Keratinocyte (primary cell): ENCODE results near the gene PRPF6. TPM values are rescaled to one million over a fixed set of nuclear protein-coding genes. Genes with fewer than 3 reads are reported as not detected.

ENCODE experiments used
- DNase-seq: peaks from one replicate; pipeline ENCODE4 v3.0.0-alpha.2; 2011; ENCODE audit warnings: low read depth, missing footprints, low spot score
- FAIRE-seq: peaks from 2 replicates; lab custom pipeline; 2011; peaks lifted over from hg19 to GRCh38; lab: Jason Lieb, UNC
- H2AFZ ChIP-seq: 2 replicates; pipeline ENCODE4 v1.6.0; 2012; ENCODE audit warnings: low read length, control low read depth, inconsistent platforms; ENCODE audit not compliant: control insufficient read depth
- H3K27ac ChIP-seq: 2 replicates; pipeline ENCODE4 v1.5.1; 2011; ENCODE audit warnings: low read length; ENCODE audit not compliant: control insufficient read depth, insufficient read depth
- H3K27me3 ChIP-seq: 3 replicates; pipeline ENCODE4 v1.6.0; 2011; ENCODE audit warnings: low read length; ENCODE audit not compliant: control insufficient read depth, insufficient read depth; ENCODE audit errors: extremely low read depth
- H3K36me3 ChIP-seq, 2 experiments: 2 replicates in 1 of 2; 3 replicates in 1 of 2; pipeline ENCODE4 v1.5.1; 2011; ENCODE audit warnings: low read length in 2 of 2, mild to moderate bottlenecking in 1 of 2; ENCODE audit not compliant: control insufficient read depth in 2 of 2, insufficient read depth in 2 of 2; ENCODE audit errors: extremely low read depth in 1 of 2
- H3K4me1 ChIP-seq: 3 replicates; pipeline ENCODE4 v1.5.1; 2011; ENCODE audit warnings: low read length; ENCODE audit not compliant: control insufficient read depth, insufficient read depth; ENCODE audit errors: extremely low read depth
- H3K4me2 ChIP-seq: 3 replicates; pipeline ENCODE4 v1.6.0; 2011; ENCODE audit warnings: low read depth, low read length; ENCODE audit not compliant: control insufficient read depth, insufficient read depth; ENCODE audit errors: extremely low read depth
- H3K4me3 ChIP-seq, 3 experiments: fragments of 200-600 bp in 1 of 3; sonication (generic) in 1 of 3; 2 replicates in 2 of 3; 3 replicates in 1 of 3; pipeline ENCODE4 v1.5.1; 2011 to 2016; ENCODE audit warnings: low read length in 3 of 3, mild to moderate bottlenecking in 3 of 3, control low read depth in 2 of 3, inconsistent platforms in 1 of 3, low read depth in 1 of 3, mixed read lengths in 1 of 3, mixed run types in 1 of 3, moderate library complexity in 1 of 3; ENCODE audit not compliant: control insufficient read depth in 2 of 3, insufficient read depth in 2 of 3; ENCODE audit errors: extremely low read depth in 1 of 3
- H3K79me2 ChIP-seq: 2 replicates; pipeline ENCODE4 v1.6.0; 2012; ENCODE audit warnings: low read length; ENCODE audit not compliant: control insufficient read depth, insufficient read depth
- H3K9ac ChIP-seq: 3 replicates; pipeline ENCODE4 v1.6.0; 2011; ENCODE audit warnings: low read length; ENCODE audit not compliant: control insufficient read depth, insufficient read depth; ENCODE audit errors: extremely low read depth
- H3K9me1 ChIP-seq: 3 replicates; pipeline ENCODE4 v1.6.0; 2011; ENCODE audit warnings: low read length; ENCODE audit not compliant: control insufficient read depth, insufficient read depth; ENCODE audit errors: extremely low read depth
- H3K9me3 ChIP-seq: 2 replicates; pipeline ENCODE4 v1.5.1; 2012; ENCODE audit warnings: low read depth, low read length; ENCODE audit not compliant: control insufficient read depth
- H4K20me1 ChIP-seq: 3 replicates; pipeline ENCODE4 v1.6.0; 2011; ENCODE audit warnings: low read length; ENCODE audit not compliant: control insufficient read depth, insufficient read depth; ENCODE audit errors: extremely low read depth
- EZH2 ChIP-seq: IDR thresholded peaks from one replicate; pipeline ENCODE4 v1.6.1; 2012; ENCODE audit warnings: inconsistent platforms, mild to moderate bottlenecking, low read length, moderate library complexity
- dilution Hi-C: fragments of 300-500 bp; cut with MboI; formaldehyde crosslinking; loops from one replicate; pipeline ENCODE4 v1.7.0; 2020; ENCODE audit warnings: low sequenced_read_pairs; ENCODE audit not compliant: extremely low pct_ligation_motif_present
- polyA plus RNA-seq, 5 experiments: library from polyadenylated mRNA; depleted of rRNA in 3 of 5; stranded (reverse) in 3 of 5; stranded (forward) in 1 of 5; unstranded in 1 of 5; fragments of >200 nt; gene quantifications; 1 replicate in 1 of 5; 2 replicates in 3 of 5; 3 replicates in 1 of 5; pipeline versions ENCODE4 v1.2.1 to v1.2.3, GENCODE V29; 2011 to 2012; ENCODE audit warnings: missing spikeins in 2 of 5, low read depth in 1 of 5, low replicate concordance in 1 of 5
- TF ChIP-seq, protein P1 (sequence below), 3 experiments: IDR thresholded peaks in 1 of 3; conservative IDR thresholded peaks in 1 of 3; optimal IDR thresholded peaks in 1 of 3; 2 replicates in 2 of 3; 3 replicates in 1 of 3; pipeline versions ENCODE3 to v1.5.1; 2011; ENCODE audit warnings: low read length in 3 of 3, mild to moderate bottlenecking in 3 of 3, moderate library complexity in 2 of 3, control low read depth in 1 of 3, inconsistent platforms in 1 of 3; ENCODE audit not compliant: insufficient read depth in 2 of 3; ENCODE audit errors: extremely low read depth in 1 of 3

Gene PRPF6
- polyA plus RNA-seq, 1 donor (not counting 4 experiments of a cell fraction or from before 2014, with no cell fraction given), result 30.5 TPM

GRCh38 chr20:63945921-63946920 is 34.7 kb upstream of the PRPF6 start:
- Histone ChIP-seq H3K27me3 (no peaks in the 10 kb centered on the region), H3K9ac (no peak overlapping the region), H3K9me1 (peaks cover 8% of the 10 kb centered on the region), H3K9me3 (no peaks in the 10 kb centered on the region), H3K79me2 (peaks cover 51% of the 10 kb centered on the region), H3K4me2 (no peak overlapping the region), H2AFZ (no peak overlapping the region), H3K27ac (no peak overlapping the region), H4K20me1 (peaks cover 43% of the 10 kb centered on the region), H3K4me3 (no peak overlapping the region), H3K4me1 (peaks cover 46% of the 10 kb centered on the region), H3K36me3 (peaks cover 16 to 22% of the 10 kb centered on the region in 2 experiments)
- FAIRE-seq, result no peak
- no peak for DNase-seq
- TF ChIP-seq EZH2, result no peak
- TF ChIP-seq, protein P1, sequence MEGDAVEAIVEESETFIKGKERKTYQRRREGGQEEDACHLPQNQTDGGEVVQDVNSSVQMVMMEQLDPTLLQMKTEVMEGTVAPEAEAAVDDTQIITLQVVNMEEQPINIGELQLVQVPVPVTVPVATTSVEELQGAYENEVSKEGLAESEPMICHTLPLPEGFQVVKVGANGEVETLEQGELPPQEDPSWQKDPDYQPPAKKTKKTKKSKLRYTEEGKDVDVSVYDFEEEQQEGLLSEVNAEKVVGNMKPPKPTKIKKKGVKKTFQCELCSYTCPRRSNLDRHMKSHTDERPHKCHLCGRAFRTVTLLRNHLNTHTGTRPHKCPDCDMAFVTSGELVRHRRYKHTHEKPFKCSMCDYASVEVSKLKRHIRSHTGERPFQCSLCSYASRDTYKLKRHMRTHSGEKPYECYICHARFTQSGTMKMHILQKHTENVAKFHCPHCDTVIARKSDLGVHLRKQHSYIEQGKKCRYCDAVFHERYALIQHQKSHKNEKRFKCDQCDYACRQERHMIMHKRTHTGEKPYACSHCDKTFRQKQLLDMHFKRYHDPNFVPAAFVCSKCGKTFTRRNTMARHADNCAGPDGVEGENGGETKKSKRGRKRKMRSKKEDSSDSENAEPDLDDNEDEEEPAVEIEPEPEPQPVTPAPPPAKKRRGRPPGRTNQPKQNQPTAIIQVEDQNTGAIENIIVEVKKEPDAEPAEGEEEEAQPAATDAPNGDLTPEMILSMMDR (optimal IDR thresholded peaks at IDR 0.05 in 1 of 3, IDR thresholded peaks at IDR 0.05 in 1 of 3, conservative IDR thresholded peaks at IDR 0.05 in 1 of 3; ENCODE audit: extremely low read depth in 1 of 3, insufficient read depth in 2 of 3, low read length in 3 of 3), result no peak
- dilution Hi-C loops, result no loop called here

GRCh38 chr20:63946986-63947637 is 33.8 kb upstream of the PRPF6 start:
- FAIRE-seq (no peak), DNase-seq (no peak)
- no peak overlapping the region for H3K27ac ChIP-seq
- peaks cover 49% of the 10 kb centered on the region for H4K20me1 ChIP-seq
- no peak overlapping the region for H2AFZ ChIP-seq
- H3K4me2 ChIP-seq, result no peak overlapping the region
- H3K9me3 ChIP-seq, result no peaks in the 10 kb centered on the region
- peaks cover 51% of the 10 kb centered on the region for H3K4me1 ChIP-seq
- H3K4me3 ChIP-seq, result no peak overlapping the region
- peaks cover 58% of the 10 kb centered on the region for H3K79me2 ChIP-seq
- no peak overlapping the region for H3K9ac ChIP-seq
- dilution Hi-C loops, result no loop called here
- H3K27me3 ChIP-seq, result no peaks in the 10 kb centered on the region
- peaks cover 16 to 22% of the 10 kb centered on the region in 2 experiments for H3K36me3 ChIP-seq
- TF ChIP-seq, protein P1 (optimal IDR thresholded peaks at IDR 0.05 in 1 of 3, IDR thresholded peaks at IDR 0.05 in 1 of 3, conservative IDR thresholded peaks at IDR 0.05 in 1 of 3; ENCODE audit: extremely low read depth in 1 of 3, insufficient read depth in 2 of 3, low read length in 3 of 3), result no peak
- no peak for TF ChIP-seq EZH2
- H3K9me1 ChIP-seq, result peaks cover 8% of the 10 kb centered on the region
